Medulla oblongata (tissue), 1 donor: ENCODE measurements around the gene GALNT14.

Source experiments
- DNase-seq: peaks from one replicate; pipeline ENCODE4 v3.0.0-alpha.2; 2015; ENCODE audit errors: extremely low spot score

GALNT14 gene

GRCh38 chr2:31055938-31056337 is 82.3 kb downstream of the GALNT14 start:
- no peak for DNase-seq

GRCh38 chr2:31054842-31055388 is 83.3 kb downstream of the GALNT14 start:
- no peak for DNase-seq

DNA sequence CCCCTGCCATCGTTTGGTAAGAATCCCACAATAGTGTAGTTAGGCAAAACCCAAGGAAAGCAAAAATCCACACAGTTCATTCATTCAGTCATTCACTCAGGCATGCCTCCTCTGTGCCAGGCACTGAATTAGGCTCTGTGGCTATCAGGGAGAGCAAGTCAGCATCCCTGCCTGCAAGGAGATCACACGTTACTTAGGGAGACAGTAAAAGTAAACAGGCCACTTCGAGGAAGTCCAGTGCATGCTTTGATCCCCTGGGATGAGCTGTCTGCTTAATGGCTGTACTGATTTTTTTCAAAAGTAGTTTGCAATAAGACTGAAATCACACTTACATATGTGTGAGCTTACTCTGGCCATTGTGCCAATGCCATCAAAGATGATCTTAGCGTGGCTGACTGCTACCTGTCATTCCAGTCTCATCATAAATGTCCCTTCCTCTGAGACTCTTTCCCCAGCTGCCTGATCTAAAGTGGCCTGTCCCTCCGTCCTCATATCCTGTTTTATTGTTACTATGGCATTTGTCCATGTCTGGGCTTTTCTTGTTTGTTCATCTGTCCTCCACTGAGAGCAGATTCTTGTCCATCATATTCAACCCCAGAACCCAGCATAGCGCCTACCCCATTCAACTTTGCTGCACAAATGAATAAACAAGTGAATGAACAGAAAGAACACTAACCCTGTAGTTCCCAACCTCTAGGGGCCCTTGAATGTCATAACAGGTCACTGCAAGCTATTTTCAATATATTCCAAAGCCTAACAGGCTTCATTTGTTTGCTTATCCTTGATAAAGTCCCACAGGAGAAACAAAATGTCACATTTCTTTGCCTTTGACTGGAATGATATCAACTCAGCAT is 84.1 kb downstream of the GALNT14 start:
- DNase-seq, result no peak

DNA sequence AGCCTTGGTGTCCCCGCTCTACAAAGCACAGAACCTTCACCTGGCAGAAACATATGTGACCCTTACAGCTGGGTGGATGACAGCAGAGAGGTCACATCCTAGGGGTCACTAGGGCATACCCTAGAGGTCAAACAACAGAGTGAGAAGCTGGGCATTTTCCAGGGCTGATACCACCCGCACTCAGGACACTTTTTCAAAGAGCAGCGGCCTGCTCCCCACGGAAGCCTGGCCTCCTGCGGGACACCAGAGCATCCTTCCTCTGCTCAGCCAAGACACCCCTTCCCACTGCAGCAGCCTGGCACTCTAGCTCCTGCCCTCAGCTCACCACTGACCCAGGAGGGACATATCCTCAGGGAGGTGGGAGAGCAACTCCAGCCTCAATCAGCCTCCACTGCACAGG is 86.0 kb downstream of the GALNT14 start:
- no peak for DNase-seq

GRCh38 chr2:31051258-31052140 is 86.7 kb downstream of the GALNT14 start:
- DNase-seq, result no peak

- no peak for DNase-seq
Observed at GRCh38 chr2:31049916-31050588, 88.2 kb downstream of the GALNT14 start.

GRCh38 chr2:31049264-31049663 is 89.0 kb downstream of the GALNT14 start:
- no peak for DNase-seq

DNA sequence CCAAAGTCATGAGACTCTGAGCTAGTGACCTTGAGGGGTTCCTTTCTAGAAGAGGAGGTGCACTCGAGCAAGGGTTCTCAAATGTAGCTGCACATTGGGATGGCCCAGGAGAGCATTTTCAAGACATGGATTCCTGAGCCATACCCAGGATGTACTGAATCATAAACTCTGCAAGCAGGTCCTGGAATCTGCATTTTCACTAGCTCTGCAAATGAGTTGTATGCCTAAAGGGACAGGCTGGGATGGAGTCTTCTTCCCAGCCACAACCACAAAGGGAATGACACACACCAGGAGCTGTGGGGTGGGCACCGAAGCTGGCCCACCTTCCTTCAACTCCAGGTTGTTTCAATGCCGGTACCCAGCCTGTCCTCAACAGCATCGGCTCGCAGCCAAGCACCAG is 90.6 kb downstream of the GALNT14 start:
- DNase-seq, result no peak

DNA sequence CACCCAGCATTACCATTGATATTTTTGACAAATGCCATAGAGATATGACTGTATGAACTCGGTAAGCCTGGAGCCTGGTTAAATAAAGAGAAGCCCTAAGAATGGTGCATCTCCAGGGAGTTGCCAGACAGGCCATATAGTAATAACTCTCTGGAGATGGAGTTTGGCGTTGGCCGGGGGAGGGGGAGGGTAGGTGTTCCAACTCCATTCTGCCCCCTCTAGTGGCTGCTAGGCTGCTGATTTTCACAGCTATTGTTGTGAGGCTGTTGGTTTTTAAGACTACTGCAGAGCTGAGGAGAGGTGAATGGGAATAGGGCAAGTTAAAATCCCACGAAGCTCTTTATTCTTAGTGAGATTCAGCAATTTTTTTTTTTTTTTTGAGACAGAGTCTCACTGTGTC is 99.9 kb downstream of the GALNT14 start:
- DNase-seq, result no peak

- no peak for DNase-seq
Observed at GRCh38 chr2:31037058-31037457, 101.2 kb downstream of the GALNT14 start.

- DNase-seq, result no peak
Observed at GRCh38 chr2:31033032-31033431, 105.2 kb downstream of the GALNT14 start.

GRCh38 chr2:31032475-31032874 is 105.8 kb downstream of the GALNT14 start:
- no peak for DNase-seq

- DNase-seq, result no peak
Observed at GRCh38 chr2:31031132-31031706, 107.0 kb downstream of the GALNT14 start.

DNA sequence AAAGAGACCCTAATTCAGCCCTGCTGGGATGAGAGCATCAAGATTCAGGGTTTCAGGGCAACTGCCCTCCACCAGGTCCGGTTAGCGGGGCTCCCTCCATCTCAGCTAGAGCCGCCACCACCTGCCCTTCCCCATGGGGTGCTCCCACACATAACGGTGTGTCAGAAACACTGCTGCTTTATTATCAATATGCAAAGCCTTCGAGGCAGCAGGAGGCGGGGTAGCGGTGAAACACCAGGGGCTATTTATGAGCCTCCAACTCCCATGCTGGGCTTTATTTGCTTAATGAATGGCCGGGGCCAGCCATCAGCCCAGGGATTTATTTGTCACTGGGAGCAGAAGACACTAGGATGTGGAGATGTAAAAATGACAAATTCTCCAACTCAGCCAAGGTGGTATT is 109.8 kb downstream of the GALNT14 start:
- no peak for DNase-seq

- no peak for DNase-seq
Observed at GRCh38 chr2:31027549-31027948, 110.7 kb downstream of the GALNT14 start.

DNA sequence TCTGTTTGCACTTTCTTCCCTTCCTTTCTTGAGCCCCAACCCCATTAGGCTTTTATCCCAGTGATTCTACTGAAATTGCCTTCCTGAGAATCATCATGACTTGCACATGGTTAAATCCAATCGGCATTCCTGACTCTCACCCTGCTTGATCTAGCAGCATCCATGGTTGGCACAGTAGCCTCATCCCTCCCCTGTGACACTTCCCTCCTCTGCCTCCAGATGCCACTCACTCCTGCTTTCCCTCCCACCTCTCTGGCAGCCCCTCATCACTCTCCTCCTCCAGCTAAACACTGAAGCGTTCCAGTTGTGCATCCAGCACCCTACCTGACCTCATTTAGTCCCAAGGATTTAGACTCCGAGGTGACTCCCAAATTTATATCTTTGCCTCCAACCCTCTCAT is 114.7 kb downstream of the GALNT14 start:
- no peak for DNase-seq

DNA sequence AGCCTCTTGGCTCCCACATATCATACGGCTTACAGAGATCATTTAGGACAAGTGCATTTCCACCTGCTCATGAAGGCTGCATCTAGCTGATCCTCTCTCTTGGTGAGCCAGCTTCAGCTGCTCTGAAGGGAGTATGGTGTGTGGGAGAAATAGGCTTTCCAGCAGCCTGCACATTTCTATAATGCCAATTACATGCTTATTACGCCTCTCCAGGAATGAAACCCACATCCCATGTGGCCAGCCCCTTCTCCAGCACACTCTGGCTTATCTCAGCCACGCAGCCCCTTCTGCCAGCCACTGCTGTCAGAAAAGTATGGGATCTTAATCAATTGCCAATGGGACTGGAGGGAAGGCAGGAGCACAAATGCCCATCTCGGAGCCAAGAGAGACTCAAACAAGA is 117.5 kb downstream of the GALNT14 start:
- no peak for DNase-seq

DNA sequence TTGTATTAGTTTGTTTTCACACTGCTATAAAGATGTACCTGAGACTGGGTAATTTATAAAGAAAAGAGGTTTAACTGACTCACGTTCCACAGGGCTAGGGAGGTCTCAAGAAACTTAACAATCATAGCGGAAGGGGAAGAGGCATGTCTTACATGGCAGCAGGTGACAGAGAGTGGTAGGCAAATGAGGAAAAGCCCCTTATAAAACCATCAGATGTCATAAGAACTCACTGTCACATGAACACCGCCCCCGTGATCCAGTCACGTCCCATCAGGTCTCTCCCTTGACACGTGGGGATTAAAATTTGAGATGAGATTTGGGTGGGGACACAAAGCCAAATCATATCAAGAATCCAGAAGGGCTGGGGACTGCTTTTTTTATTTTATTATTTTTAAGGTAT is 120.0 kb downstream of the GALNT14 start:
- DNase-seq, result no peak

- DNase-seq, result no peak
Observed at GRCh38 chr2:31016648-31017047, 121.6 kb downstream of the GALNT14 start.

- no peak for DNase-seq
Observed at GRCh38 chr2:31014516-31014915, 123.7 kb downstream of the GALNT14 start.

DNA sequence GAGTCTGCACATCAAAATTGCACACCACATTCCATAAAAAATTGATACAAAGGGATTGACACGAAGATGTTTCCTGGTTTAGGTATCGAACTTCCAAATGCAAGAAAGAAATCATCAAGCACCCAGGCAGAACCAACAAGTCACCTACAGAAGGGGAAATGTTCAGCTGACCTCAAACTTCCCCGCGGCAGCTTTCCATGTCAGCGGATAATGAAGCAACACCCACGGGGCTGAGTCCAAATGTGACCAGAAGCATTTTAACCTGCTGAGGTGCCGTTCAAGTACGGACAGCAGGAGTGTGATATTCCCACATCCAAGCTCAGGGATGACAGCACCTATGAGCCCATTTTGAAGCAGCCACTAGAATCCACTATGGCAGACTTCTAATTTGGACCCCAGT is 124.9 kb downstream of the GALNT14 start:
- DNase-seq, result no peak

DNA sequence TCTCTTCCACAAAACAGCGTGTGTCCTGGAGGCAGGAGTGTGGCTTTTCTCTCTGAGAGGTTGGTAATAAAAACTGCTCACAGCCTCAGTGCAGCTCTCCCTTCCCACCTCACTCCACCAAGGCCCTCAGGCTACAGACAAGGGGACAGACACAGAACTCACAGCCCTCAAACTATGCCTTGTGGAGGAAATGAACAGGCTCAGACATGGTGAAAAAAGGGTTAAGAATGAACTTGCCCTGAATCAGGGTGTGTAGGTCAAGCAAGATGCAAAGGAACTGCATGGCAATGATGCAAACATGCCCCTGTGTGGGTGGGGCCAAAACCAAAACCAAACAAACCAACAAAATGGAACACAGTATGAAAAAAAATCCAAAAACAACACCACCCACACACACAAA is 125.8 kb downstream of the GALNT14 start:
- no peak for DNase-seq
